ENCODE results near the gene NCL. TPM values are rescaled to one million over a fixed set of nuclear protein-coding genes. Genes with fewer than 3 reads are reported as not detected.

The NCL gene
- total and polyA plus RNA-seq, 2 of the 13 experiments (the other 11 are each of a cell fraction or from before 2014, with no cell fraction given): 105 to 779 TPM

- no peak for TF ChIP-seq ZNF335 (CRISPR knock-in tag; IDR thresholded peaks at IDR 0.05)
- no peak for TF ChIP-seq ZHX2 (IDR thresholded peaks at IDR 0.05; ENCODE audit: low read depth)
- peak; percentile 94 for TF ChIP-seq ZHX2 (CRISPR knock-in tag; IDR thresholded peaks at IDR 0.05; ENCODE audit: borderline replicate concordance)
- TF ChIP-seq FOXO4 (CRISPR knock-in tag; conservative IDR thresholded peaks at IDR 0.05): 0 out of 2 replicates have a peak, but pooled peaks have one; percentile 69
- no peak for TF ChIP-seq SMARCE1 (IDR thresholded peaks at IDR 0.05; ENCODE audit: borderline replicate concordance)
- TF ChIP-seq ZNF589 (CRISPR knock-in tag; conservative IDR thresholded peaks at IDR 0.05): no peak; the same call in 1 of the 2 replicates
- TF ChIP-seq PHF20 (CRISPR knock-in tag; IDR thresholded peaks at IDR 0.05): no peak; the same call in 1 of the 2 replicates
- TF ChIP-seq ELF1 (CRISPR knock-in tag; IDR thresholded peaks at IDR 0.05): 0 out of 2 replicates have a peak, but pooled peaks have one; percentile 44
- TF ChIP-seq RNF219 (CRISPR knock-in tag; IDR thresholded peaks at IDR 0.05): peak; percentile 87; the same call in 1 of the 2 replicates
- TF ChIP-seq SAFB2 (CRISPR knock-in tag; IDR thresholded peaks at IDR 0.05; ENCODE audit: borderline replicate concordance, low read depth): peak; percentile 80; the same call in 1 of the 2 replicates
- no peak; the same call in 1 of the 2 replicates for TF ChIP-seq IKZF5 (CRISPR knock-in tag; IDR thresholded peaks at IDR 0.05)
- TF ChIP-seq BHLHE40 (IDR thresholded peaks at IDR 0.05; ENCODE audit: low read length): no peak
- no peak for TF ChIP-seq KLF6 (CRISPR knock-in tag; IDR thresholded peaks at IDR 0.05)
- no peak for TF ChIP-seq SMC3 (IDR thresholded peaks at IDR 0.05; ENCODE audit: low read length)
- TF ChIP-seq ZNF777 (CRISPR knock-in tag; IDR thresholded peaks at IDR 0.05): peak; percentile 67
- TF ChIP-seq MED1 (CRISPR knock-in tag; IDR thresholded peaks at IDR 0.05): peak; percentile 64
Measured at GRCh38 chr2:231464576-231465540, 574 bp upstream of the NCL start (continued).

Data from HepG2 (cell line).